HG03064 (cell line): Measurements from ENCODE around the gene TRIM63.

Experiments
- ATAC-seq: cut with Tn5 transposase; IDR thresholded peaks from one replicate; pipeline ENCODE4 v1.9.1; 2021; ENCODE audit warnings: low read depth; ENCODE audit not compliant: unreplicated experiment

Gene TRIM63

GRCh38 chr1:26020330-26020768 is 47.1 kb downstream of the TRIM63 start:
- ATAC-seq = no peak

- ATAC-seq = no peak
Observed at GRCh38 chr1:26019641-26020315, 47.7 kb downstream of the TRIM63 start.

GRCh38 chr1:26017606-26018005 is 49.8 kb downstream of the TRIM63 start:
- ATAC-seq = no peak

GRCh38 chr1:26016953-26017545 is 50.4 kb downstream of the TRIM63 start:
- ATAC-seq = no peak

- ATAC-seq = no peak
Observed at GRCh38 chr1:26016258-26016952, 51.0 kb downstream of the TRIM63 start.

GRCh38 chr1:26015358-26015757 is 52.1 kb downstream of the TRIM63 start:
- no peak for ATAC-seq

GRCh38 chr1:26014179-26014578 is 53.3 kb downstream of the TRIM63 start:
- no peak for ATAC-seq

- no peak for ATAC-seq
Observed at GRCh38 chr1:26012864-26013263, 54.6 kb downstream of the TRIM63 start.

GRCh38 chr1:26010825-26011224 is 56.6 kb downstream of the TRIM63 start:
- ATAC-seq = no peak

GRCh38 chr1:26009796-26010447 is 57.5 kb downstream of the TRIM63 start:
- ATAC-seq = no peak

- ATAC-seq = no peak
Observed at GRCh38 chr1:26006710-26007109, 60.7 kb downstream of the TRIM63 start.

GRCh38 chr1:26005434-26006105 is 61.9 kb downstream of the TRIM63 start:
- ATAC-seq = no peak

- ATAC-seq = no peak
Observed at GRCh38 chr1:26003756-26004155, 63.7 kb downstream of the TRIM63 start.

- no peak for ATAC-seq
Observed at GRCh38 chr1:26003262-26003661, 64.2 kb downstream of the TRIM63 start.
